GM12872 (cell line): ENCODE results near the gene CPTP.

ENCODE experiments used
- CTCF ChIP-seq: IDR thresholded peaks from 3 replicates; pipeline ENCODE4 v1.5.1; 2011; ENCODE audit warnings: low read depth, mild to moderate bottlenecking, low read length, moderate library complexity; ENCODE audit not compliant: insufficient read depth

Gene CPTP

GRCh38 chr1:1314237-1314586 is 10.4 kb upstream of the CPTP start:
- TF ChIP-seq CTCF, result no peak

- no peak for TF ChIP-seq CTCF
Measured at GRCh38 chr1:1314678-1315335, 9.8 kb upstream of the CPTP start.

GRCh38 chr1:1315435-1315954 is 9.1 kb upstream of the CPTP start:
- no peak for TF ChIP-seq CTCF

GRCh38 chr1:1317420-1317819 is 7.2 kb upstream of the CPTP start:
- TF ChIP-seq CTCF, result no peak

GRCh38 chr1:1318131-1318652 is 6.4 kb upstream of the CPTP start:
- TF ChIP-seq CTCF, result no peak

GRCh38 chr1:1318777-1319645 is 5.6 kb upstream of the CPTP start:
- TF ChIP-seq CTCF, result no peak

GRCh38 chr1:1319646-1319941 is 5.0 kb upstream of the CPTP start:
- no peak for TF ChIP-seq CTCF
